ENCODE measurements around the gene SBF2.
A peak's percentile ranks its signal among the peaks of the same experiment; 100 is the strongest.
"Not testable (repeated sequence)": the region's sequence is repeated elsewhere in the genome, so short reads cannot be mapped to it uniquely, and the experiment has no call there.

SBF2 gene

GRCh38 chr11:10160350-10160749 lies 133.7 kb downstream of the SBF2 start:
- no peak for DNase-seq

DNA sequence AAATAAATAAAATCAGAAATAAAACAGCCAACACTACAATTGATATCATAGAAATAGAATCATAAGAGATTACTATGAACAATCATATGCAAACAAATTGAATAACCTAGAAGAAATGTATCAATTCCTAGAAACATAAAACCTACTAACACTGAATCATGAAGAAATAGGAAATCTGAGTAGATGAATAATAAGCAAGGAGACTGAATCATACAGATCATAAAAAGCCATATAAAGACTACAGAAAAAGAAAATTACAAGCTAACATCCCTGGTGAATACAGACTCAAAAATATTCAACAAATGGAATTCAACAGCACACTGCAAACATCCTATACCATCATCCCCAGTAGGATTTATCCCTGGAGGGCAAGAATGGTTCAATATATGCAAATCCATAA lies 135.6 kb downstream of the SBF2 start:
- peak; percentile 12 for DNase-seq

- no peak for DNase-seq
These were observed 138.1 kb downstream of the SBF2 start for GRCh38 chr11:10155793-10156490.

GRCh38 chr11:10150800-10151199 lies 143.2 kb downstream of the SBF2 start:
- DNase-seq = no peak

- no peak for DNase-seq
These were observed 144.5 kb downstream of the SBF2 start for GRCh38 chr11:10149553-10149952.

GRCh38 chr11:10147195-10147594 lies 146.8 kb downstream of the SBF2 start:
- no peak for DNase-seq

GRCh38 chr11:10144954-10145353 lies 149.1 kb downstream of the SBF2 start:
- DNase-seq = no peak

DNA sequence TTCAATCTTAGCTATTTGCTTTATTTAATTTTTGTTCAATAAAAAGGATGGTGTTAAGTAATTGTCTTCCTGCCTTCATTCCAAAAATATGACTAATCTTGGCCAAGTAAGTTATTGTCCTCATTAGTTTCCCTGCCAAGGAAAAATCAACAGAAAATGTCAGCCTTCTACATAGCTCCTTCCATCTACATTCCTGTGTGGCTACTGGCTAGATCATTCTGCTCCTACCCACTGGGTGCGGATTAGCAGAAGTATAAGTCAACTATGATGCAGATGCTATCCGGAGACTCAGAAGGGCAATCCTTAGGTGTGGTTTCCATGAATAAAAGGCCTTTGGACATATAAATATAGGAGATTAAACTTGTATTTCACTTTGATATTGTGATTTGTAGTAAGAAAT lies 154.4 kb downstream of the SBF2 start:
- peak; percentile 89 for DNase-seq

- DNase-seq = peak; percentile 31
These were observed 154.9 kb downstream of the SBF2 start for GRCh38 chr11:10139143-10139542.

DNA sequence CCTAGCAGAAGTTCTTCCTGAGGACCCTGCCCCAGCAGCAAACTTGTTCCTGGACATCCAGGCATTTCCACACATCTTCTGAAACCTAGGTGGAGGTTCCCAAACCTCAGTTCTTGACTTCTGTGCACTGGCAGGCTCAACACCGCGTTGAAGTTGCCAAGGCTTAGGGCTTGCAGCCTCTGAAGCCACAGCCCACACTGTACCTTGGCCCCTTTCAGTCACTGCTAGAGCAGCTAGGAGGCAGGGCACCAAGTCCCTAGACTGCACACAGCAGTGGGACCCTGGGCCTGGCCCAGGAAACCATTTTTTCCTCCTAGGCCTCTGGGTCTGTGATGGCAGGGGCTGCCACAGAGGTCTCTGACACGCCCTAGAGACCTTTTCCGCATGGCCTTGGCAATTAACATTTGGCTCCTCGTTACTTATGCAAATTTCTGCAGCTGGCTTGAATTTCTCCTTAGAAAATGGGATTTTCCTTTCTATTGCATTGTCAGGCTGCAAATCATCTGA lies 159.0 kb downstream of the SBF2 start:
- DNase-seq = no peak

DNA sequence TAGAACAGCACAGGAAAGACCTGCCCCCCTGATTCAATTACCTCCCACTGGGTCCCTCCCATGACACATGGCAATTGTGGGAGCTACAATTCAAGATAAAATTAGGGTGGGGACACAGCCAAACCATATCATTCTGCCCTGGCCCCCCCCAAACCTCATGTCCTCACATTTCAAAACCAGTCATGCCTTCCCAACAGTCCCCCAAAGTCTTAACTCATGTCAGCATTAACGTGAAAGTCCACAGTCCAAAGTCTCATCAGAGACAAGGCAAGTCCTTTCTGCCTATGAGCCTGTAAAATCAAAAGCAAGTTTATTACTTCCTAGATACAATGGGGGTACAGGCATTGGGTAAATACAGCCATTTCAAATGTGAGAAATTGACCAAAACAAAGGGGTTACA lies 159.8 kb downstream of the SBF2 start:
- not testable (repeated sequence) for DNase-seq

- not testable (repeated sequence) for DNase-seq
These were observed 160.8 kb downstream of the SBF2 start for GRCh38 chr11:10133251-10133650.

DNA sequence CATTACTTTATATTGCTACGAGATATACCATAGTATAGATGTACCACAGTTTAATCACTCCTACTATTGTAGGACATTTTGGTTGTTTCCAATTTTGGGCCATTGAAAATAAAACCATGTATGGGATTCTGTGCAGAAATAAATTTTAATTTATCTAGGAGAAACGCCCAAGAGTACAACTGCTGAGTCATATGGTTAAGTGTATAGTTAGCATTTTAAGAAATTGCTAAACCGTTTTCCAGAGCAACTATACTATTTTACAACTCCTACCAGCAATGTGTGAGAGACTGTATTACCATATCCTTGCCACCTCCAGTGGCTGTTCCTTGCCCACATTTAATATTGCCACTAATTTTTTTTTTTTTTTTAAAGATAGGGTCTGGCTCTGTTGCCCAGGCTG lies 163.1 kb downstream of the SBF2 start:
- no peak for DNase-seq

GRCh38 chr11:10129184-10129583 lies 164.8 kb downstream of the SBF2 start:
- DNase-seq = not testable (repeated sequence)

- DNase-seq = peak; percentile 61
These were observed 168.4 kb downstream of the SBF2 start for GRCh38 chr11:10125522-10126133.

GRCh38 chr11:10122326-10123197 lies 171.5 kb downstream of the SBF2 start:
- peak; percentile 87 for DNase-seq

DNA sequence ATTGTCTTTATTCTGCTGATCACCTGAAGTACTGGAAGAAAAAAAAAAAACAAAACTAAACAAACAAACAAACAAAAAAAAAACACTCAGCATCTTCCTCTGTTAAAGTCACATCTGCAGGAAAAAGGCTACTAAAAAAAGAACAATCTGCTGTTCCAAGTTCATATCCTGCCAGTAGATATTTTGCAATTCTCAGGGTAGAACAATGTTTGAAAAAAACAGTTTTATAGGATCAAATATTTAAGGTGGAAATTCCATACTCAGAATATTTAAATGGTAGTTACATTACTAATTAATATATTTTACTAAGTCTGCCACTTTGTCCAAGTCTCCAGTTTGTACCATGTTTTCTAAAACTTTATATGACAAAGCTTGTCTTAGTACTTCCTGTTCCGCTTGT lies 175.2 kb downstream of the SBF2 start:
- DNase-seq = no peak

- peak; percentile 88 for DNase-seq
These were observed 176.2 kb downstream of the SBF2 start for GRCh38 chr11:10117709-10118351.

- DNase-seq = no peak
These were observed 177.4 kb downstream of the SBF2 start for GRCh38 chr11:10116588-10116987.

GRCh38 chr11:10114593-10115404 lies 179.2 kb downstream of the SBF2 start:
- DNase-seq = no peak

GRCh38 chr11:10113852-10114251 lies 180.2 kb downstream of the SBF2 start:
- DNase-seq = no peak

DNA sequence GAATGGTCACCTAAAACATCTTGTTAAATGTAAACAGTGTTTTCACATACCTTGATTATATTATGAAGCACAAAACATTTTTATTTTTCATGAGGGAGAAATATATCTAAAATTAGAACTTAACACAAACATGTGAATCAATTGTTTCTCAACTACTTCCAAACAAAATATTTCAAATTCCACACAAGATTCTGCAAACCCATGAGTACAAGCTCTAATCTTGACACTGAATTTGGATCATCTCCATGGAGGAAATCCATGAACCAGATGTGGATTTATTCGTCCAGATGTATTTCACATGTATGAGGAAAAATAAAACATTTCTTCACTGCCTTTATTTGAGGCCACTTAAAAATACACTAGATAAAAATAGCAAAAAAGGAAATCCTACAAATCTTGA lies 184.2 kb downstream of the SBF2 start:
- peak; percentile 95 for DNase-seq
